ENCODE results near the gene SH3TC2.

- TF ChIP-seq, protein P1, sequence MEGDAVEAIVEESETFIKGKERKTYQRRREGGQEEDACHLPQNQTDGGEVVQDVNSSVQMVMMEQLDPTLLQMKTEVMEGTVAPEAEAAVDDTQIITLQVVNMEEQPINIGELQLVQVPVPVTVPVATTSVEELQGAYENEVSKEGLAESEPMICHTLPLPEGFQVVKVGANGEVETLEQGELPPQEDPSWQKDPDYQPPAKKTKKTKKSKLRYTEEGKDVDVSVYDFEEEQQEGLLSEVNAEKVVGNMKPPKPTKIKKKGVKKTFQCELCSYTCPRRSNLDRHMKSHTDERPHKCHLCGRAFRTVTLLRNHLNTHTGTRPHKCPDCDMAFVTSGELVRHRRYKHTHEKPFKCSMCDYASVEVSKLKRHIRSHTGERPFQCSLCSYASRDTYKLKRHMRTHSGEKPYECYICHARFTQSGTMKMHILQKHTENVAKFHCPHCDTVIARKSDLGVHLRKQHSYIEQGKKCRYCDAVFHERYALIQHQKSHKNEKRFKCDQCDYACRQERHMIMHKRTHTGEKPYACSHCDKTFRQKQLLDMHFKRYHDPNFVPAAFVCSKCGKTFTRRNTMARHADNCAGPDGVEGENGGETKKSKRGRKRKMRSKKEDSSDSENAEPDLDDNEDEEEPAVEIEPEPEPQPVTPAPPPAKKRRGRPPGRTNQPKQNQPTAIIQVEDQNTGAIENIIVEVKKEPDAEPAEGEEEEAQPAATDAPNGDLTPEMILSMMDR (IDR thresholded peaks at IDR 0.05): no peak
- TF ChIP-seq POLR2A (IDR thresholded peaks at IDR 0.05): no peak
Measured at GRCh38 chr5:148972974-148973374, 89.9 kb downstream of the SH3TC2 start.
